Neural cell (in vitro differentiated cells): ENCODE data around the gene PHIP. TPM values are rescaled to one million over a fixed set of nuclear protein-coding genes. Genes with fewer than 3 reads are reported as not detected.

Experiments
- H2AFZ ChIP-seq: fragments of 200-600, 300-800 bp; sonication (generic), shearing (Covaris generic); 2 replicates; pipeline ENCODE4 v1.6.0; 2014; ENCODE audit warnings: low read depth, mild to moderate bottlenecking, antibody characterized with exemption, low read length, moderate library complexity
- H3F3A ChIP-seq: fragments of 200-600 bp; shearing (Covaris generic); 2 replicates; pipeline ENCODE4 v1.6.1; 2016; ENCODE audit warnings: mild to moderate bottlenecking, moderate library complexity, mixed read lengths, antibody characterized with exemption, low read length; ENCODE audit not compliant: insufficient read depth, poor library complexity, severe bottlenecking
- H3K27ac ChIP-seq: fragments of 200-600, 300-800 bp; sonication (generic), shearing (Covaris generic); 2 replicates; pipeline ENCODE4 v1.5.1; 2014; ENCODE audit warnings: mild to moderate bottlenecking, low read length, moderate library complexity
- H3K27me3 ChIP-seq: fragments of 300-800, 200-600 bp; sonication (generic), shearing (Covaris generic); 2 replicates; pipeline ENCODE4 v1.6.0; 2014; ENCODE audit warnings: mild to moderate bottlenecking, low read depth, low read length, moderate library complexity; ENCODE audit not compliant: insufficient read depth
- H3K36me3 ChIP-seq: fragments of 300-800, 200-600 bp; sonication (generic), shearing (Covaris generic); 2 replicates; pipeline ENCODE4 v1.5.1; 2014; ENCODE audit warnings: mild to moderate bottlenecking, antibody characterized with exemption, low read length, moderate library complexity; ENCODE audit not compliant: insufficient read depth
- H3K4me2 ChIP-seq: fragments of 300-800, 200-600 bp; sonication (generic), shearing (Covaris generic); 2 replicates; pipeline ENCODE4 v1.6.0; 2014; ENCODE audit warnings: mild to moderate bottlenecking, low read length
- H3K4me3 ChIP-seq: fragments of 300-800, 200-600 bp; sonication (generic), shearing (Covaris generic); 2 replicates; pipeline ENCODE4 v1.5.1; 2014; ENCODE audit warnings: mild to moderate bottlenecking, low read length, moderate library complexity
- H3K79me2 ChIP-seq: fragments of 200-600 bp; shearing (Covaris generic); replicated peaks from 2 replicates; pipeline ENCODE4 v1.6.0; 2014; ENCODE audit warnings: mild to moderate bottlenecking, low read length, moderate library complexity; ENCODE audit not compliant: insufficient read depth
- H3K9ac ChIP-seq: fragments of 300-800, 200-600 bp; sonication (generic), shearing (Covaris generic); 2 replicates; pipeline ENCODE4 v1.6.1; 2016; ENCODE audit warnings: mild to moderate bottlenecking, low read length, mixed read lengths
- H3K9me2 ChIP-seq: fragments of 200-600 bp; shearing (Covaris generic); 2 replicates; pipeline ENCODE4 v1.6.1; 2016; ENCODE audit warnings: mild to moderate bottlenecking, low read length, mixed read lengths; ENCODE audit not compliant: insufficient read depth
- H3K9me3 ChIP-seq: fragments of 200-600, 300-800 bp; sonication (generic), shearing (Covaris generic); 2 replicates; pipeline ENCODE4 v1.6.1; 2016; ENCODE audit warnings: mild to moderate bottlenecking, mixed run types, low read length, moderate library complexity, mixed read lengths
- H4K20me1 ChIP-seq: fragments of 200-600 bp; shearing (Covaris generic); 2 replicates; pipeline ENCODE4 v1.6.1; 2016; ENCODE audit warnings: mild to moderate bottlenecking, mixed run types; ENCODE audit not compliant: insufficient read depth
- EP300 ChIP-seq: fragments of 450-650 bp; conservative IDR thresholded peaks from 2 replicates; pipeline ENCODE4 v1.6.1; 2014; ENCODE audit warnings: antibody characterized with exemption, mild to moderate bottlenecking, moderate library complexity; ENCODE audit not compliant: poor library complexity, severe bottlenecking
- EZH2 ChIP-seq: fragments of 200-600, 300-800 bp; shearing (Covaris generic), sonication (generic); IDR thresholded peaks from 2 replicates; pipeline ENCODE4 v1.6.1; 2014; ENCODE audit warnings: antibody characterized with exemption, low read length, borderline replicate concordance, mild to moderate bottlenecking; ENCODE audit not compliant: insufficient read depth, poor library complexity, severe bottlenecking
- MXI1 ChIP-seq: fragments of 450-650 bp; conservative IDR thresholded peaks from 2 replicates; pipeline ENCODE4 v1.6.1; 2014; ENCODE audit warnings: antibody characterized with exemption, mild to moderate bottlenecking; ENCODE audit not compliant: poor library complexity, severe bottlenecking
- POLR2AphosphoS5 ChIP-seq: IDR thresholded peaks from 2 replicates; pipeline ENCODE4 v1.6.1; 2012
- RAD21 ChIP-seq: fragments of 450-650 bp; conservative IDR thresholded peaks from 2 replicates; pipeline ENCODE4 v1.6.1; 2014; ENCODE audit warnings: antibody characterized with exemption, mild to moderate bottlenecking, moderate library complexity
- REST ChIP-seq: IDR thresholded peaks from 2 replicates; pipeline ENCODE4 v1.6.1; 2012; ENCODE audit warnings: borderline replicate concordance
- SMC3 ChIP-seq: fragments of 450-650 bp; conservative IDR thresholded peaks from 2 replicates; pipeline ENCODE4 v1.6.1; 2014; ENCODE audit warnings: antibody characterized with exemption, mild to moderate bottlenecking, moderate library complexity; ENCODE audit not compliant: poor library complexity
- TAF1 ChIP-seq: IDR thresholded peaks from 2 replicates; pipeline ENCODE4 v1.6.1; 2012; ENCODE audit warnings: low read depth
- polyA plus RNA-seq: library from polyadenylated mRNA; depleted of rRNA; stranded (reverse); fragments of >200 nt; gene quantifications from 2 replicates; pipeline ENCODE4 v1.2.3, GENCODE V29; 2014
- TF ChIP-seq, protein P1 (sequence below): fragments of 450-650 bp; IDR thresholded peaks from 2 replicates; pipeline ENCODE4 v1.5.1; 2014; ENCODE audit warnings: antibody characterized with exemption, mild to moderate bottlenecking, moderate library complexity; ENCODE audit not compliant: poor library complexity, severe bottlenecking

Gene PHIP
- polyA plus RNA-seq, 1 donor from 2014 or later, result 50.8 TPM

GRCh38 chr6:78952362-78952761, 125.7 kb downstream of the PHIP start:
- Histone ChIP-seq H3K4me2 (no peak overlapping the region), H4K20me1 (no peaks in the 10 kb centered on the region), H3K36me3 (peaks cover 37% of the 10 kb centered on the region), H2AFZ (no peak overlapping the region), H3K9me3 (no peaks in the 10 kb centered on the region), H3K79me2 (no peaks in the 10 kb centered on the region), H3K9ac (no peak overlapping the region), H3K27me3 (no peaks in the 10 kb centered on the region), H3K9me2 (no peaks in the 10 kb centered on the region), H3K27ac (no peak overlapping the region), H3F3A (no peaks in the 10 kb centered on the region), H3K4me3 (no peak overlapping the region)
- no peak for TF ChIP-seq MXI1

GRCh38 chr6:78948785-78949184, 129.3 kb downstream of the PHIP start:
- no peaks in the 10 kb centered on the region for H3K79me2 ChIP-seq
- no peak overlapping the region for H3K27ac ChIP-seq
- no peak overlapping the region for H3K9ac ChIP-seq
- no peaks in the 10 kb centered on the region for H3K9me2 ChIP-seq
- no peak for TF ChIP-seq RAD21
- TF ChIP-seq TAF1, result no peak
- TF ChIP-seq SMC3, result no peak
- TF ChIP-seq POLR2AphosphoS5, result no peak
- TF ChIP-seq EP300, result no peak
- TF ChIP-seq, protein P1, sequence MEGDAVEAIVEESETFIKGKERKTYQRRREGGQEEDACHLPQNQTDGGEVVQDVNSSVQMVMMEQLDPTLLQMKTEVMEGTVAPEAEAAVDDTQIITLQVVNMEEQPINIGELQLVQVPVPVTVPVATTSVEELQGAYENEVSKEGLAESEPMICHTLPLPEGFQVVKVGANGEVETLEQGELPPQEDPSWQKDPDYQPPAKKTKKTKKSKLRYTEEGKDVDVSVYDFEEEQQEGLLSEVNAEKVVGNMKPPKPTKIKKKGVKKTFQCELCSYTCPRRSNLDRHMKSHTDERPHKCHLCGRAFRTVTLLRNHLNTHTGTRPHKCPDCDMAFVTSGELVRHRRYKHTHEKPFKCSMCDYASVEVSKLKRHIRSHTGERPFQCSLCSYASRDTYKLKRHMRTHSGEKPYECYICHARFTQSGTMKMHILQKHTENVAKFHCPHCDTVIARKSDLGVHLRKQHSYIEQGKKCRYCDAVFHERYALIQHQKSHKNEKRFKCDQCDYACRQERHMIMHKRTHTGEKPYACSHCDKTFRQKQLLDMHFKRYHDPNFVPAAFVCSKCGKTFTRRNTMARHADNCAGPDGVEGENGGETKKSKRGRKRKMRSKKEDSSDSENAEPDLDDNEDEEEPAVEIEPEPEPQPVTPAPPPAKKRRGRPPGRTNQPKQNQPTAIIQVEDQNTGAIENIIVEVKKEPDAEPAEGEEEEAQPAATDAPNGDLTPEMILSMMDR, result no peak
- TF ChIP-seq REST, result no peak
- no peak for TF ChIP-seq EZH2
- no peak for TF ChIP-seq MXI1
- H3K4me3 ChIP-seq, result no peak overlapping the region
- H3K27me3 ChIP-seq, result no peaks in the 10 kb centered on the region
- H2AFZ ChIP-seq, result no peak overlapping the region
- H3K36me3 ChIP-seq, result peaks cover 58% of the 10 kb centered on the region
- H3K4me2 ChIP-seq, result no peak overlapping the region
- no peaks in the 10 kb centered on the region for H3K9me3 ChIP-seq
- no peaks in the 10 kb centered on the region for H4K20me1 ChIP-seq
- H3F3A ChIP-seq, result no peaks in the 10 kb centered on the region

DNA sequence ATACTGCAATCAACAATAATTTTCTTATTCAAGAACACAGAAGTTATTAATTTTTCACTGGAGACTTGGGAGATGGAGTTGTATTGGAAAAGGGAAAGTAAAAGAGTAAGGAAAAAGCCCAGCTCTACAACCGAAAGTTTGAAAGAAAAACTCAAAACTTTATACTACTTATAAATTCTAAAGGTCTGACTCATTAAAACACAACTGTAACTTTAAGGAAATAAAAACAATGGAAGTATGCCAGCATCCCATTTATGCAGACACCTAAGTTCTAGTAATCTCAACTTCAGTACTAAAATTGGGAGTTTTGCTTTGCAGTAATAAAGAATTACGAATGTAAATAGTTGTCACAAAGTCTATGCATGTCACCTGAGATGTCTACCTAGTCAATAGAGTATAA, 130.1 kb downstream of the PHIP start:
- Histone ChIP-seq H3K27ac (no peak overlapping the region), H3K4me2 (no peak overlapping the region), H4K20me1 (no peaks in the 10 kb centered on the region), H3K9ac (no peak overlapping the region), H3K27me3 (no peaks in the 10 kb centered on the region), H3K79me2 (no peaks in the 10 kb centered on the region), H3K4me3 (no peak overlapping the region), H3K9me2 (no peaks in the 10 kb centered on the region), H3K36me3 (peaks cover 65% of the 10 kb centered on the region), H3K9me3 (no peaks in the 10 kb centered on the region), H3F3A (no peaks in the 10 kb centered on the region), H2AFZ (no peak overlapping the region)
- no peak for TF ChIP-seq SMC3
- no peak for TF ChIP-seq MXI1
- TF ChIP-seq TAF1, result no peak
- TF ChIP-seq EP300, result no peak
- no peak for TF ChIP-seq REST
- TF ChIP-seq, protein P1, result no peak
- no peak for TF ChIP-seq RAD21
- TF ChIP-seq POLR2AphosphoS5, result no peak
- TF ChIP-seq EZH2, result no peak
